ENCODE results near the gene HCN3.
"Not testable (repeated sequence)": the region's sequence is repeated elsewhere in the genome, so short reads cannot be mapped to it uniquely, and the experiment has no call there.

HCN3 gene

GRCh38 chr1:155319536-155319935 lies 42.3 kb downstream of the HCN3 start:
- DNase-seq = no peak

DNA sequence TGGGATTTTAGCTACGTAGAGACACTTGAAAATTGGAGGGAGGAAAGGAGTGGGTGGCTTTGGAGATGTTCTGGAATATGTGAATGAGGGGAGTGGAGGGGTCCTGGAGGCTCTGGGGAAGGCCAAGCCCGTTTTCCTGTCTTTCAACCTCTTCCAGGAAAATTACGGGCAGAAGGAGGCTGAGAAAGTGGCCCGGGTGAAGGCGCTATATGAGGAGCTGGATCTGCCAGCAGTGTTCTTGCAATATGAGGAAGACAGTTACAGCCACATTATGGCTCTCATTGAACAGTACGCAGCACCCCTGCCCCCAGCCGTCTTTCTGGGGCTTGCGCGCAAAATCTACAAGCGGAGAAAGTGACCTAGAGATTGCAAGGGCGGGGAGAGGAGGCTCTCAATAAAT lies 43.0 kb downstream of the HCN3 start:
- no peak for DNase-seq

GRCh38 chr1:155320661-155321617 lies 43.7 kb downstream of the HCN3 start, which contains the start of gene RUSC1:
Gene RUSC1, plus strand, starts transcription at chr1:155320894. Its CDS starts 880 bp downstream, at chr1:155321774.
- peak; percentile 60 for DNase-seq

GRCh38 chr1:155321639-155322503 lies 44.6 kb downstream of the HCN3 start:
- no peak for DNase-seq

DNA sequence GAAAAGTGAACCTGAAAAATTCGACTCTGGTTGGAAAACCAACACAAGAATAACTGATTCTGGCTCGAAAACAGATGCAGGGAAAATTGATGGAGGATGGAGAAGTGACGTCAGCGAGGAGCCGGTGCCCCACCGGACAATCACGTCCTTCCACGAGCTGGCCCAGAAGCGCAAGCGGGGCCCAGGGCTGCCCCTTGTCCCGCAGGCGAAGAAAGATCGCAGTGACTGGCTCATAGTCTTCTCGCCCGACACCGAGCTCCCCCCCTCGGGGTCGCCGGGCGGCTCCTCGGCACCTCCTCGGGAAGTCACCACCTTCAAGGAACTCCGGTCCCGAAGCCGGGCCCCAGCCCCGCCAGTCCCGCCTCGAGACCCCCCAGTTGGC lies 45.3 kb downstream of the HCN3 start:
- no peak for DNase-seq

- DNase-seq = peak; percentile 74
These were observed 45.9 kb downstream of the HCN3 start for GRCh38 chr1:155322953-155323728.

DNA sequence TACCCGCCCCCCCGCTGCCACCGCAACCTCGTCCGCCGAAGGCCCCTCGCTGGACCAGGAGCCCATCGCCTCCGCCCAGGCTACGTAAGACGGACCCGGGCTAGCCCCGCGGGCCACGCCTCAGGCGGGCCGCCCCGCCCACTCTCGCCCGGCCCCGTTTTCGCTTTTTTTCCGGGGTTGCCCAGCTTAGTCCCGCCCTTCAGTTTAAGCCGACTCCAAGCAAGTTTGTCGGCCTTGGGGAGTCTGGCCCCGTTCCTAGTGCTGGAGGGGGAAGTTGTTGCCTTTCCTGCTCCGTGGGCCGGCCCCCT lies 46.4 kb downstream of the HCN3 start:
- peak; percentile 66 for DNase-seq

DNA sequence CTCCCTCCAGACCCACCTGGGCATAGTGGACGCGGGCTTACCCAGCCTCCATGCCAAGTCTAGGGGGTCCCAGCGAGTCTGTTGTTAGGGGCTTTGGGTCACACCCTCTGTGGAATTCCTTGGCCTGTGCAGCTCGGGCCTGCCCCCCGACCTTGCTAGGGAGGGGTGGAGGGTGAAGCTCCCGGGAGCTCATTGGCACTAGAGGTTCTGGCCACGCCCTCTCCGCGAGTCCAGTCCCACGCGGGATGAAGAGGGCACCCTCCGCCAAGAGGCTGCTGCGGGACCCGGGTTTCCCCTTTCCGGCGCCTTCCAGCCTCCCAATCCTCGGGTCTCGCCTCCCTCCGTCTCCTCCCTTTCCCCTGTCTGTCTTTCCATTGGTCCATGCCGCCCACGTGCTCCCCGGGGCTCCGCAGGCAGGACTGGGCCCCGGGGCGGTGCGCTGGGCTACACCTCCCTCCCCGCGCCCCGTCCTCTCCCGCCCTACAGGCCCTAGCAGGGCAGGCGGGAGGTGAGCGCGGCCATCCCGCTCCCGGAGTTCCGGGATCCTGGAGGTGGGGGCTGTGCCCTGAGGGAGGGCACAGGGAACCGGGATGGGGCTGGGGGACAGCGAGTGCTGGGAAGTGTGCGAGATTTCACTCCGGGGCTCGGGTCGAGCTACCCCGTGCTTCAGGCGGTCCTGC lies 46.9 kb downstream of the HCN3 start:
- peak; percentile 77 for DNase-seq

- no peak for DNase-seq
These were observed 47.7 kb downstream of the HCN3 start for GRCh38 chr1:155324717-155325602.

GRCh38 chr1:155325603-155325893 lies 48.3 kb downstream of the HCN3 start:
- no peak for DNase-seq

GRCh38 chr1:155326020-155326526 lies 48.8 kb downstream of the HCN3 start:
- DNase-seq = no peak

DNA sequence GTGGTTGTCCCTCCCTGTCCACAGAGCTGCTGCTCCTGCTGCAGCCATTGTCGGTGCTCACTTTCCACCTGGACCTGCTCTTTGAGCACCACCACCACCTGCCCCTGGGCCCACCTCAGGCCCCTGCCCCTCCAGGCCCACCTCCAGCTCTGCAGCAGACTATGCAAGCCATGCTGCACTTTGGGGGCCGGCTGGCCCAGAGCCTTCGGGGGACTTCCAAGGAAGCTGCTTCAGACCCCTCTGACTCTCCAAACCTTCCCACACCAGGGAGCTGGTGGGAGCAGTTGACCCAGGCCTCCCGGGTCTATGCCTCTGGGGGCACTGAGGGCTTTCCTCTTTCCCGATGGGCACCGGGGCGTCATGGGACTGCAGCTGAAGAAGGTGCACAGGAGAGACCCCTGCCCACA lies 49.4 kb downstream of the HCN3 start:
- DNase-seq = no peak

DNA sequence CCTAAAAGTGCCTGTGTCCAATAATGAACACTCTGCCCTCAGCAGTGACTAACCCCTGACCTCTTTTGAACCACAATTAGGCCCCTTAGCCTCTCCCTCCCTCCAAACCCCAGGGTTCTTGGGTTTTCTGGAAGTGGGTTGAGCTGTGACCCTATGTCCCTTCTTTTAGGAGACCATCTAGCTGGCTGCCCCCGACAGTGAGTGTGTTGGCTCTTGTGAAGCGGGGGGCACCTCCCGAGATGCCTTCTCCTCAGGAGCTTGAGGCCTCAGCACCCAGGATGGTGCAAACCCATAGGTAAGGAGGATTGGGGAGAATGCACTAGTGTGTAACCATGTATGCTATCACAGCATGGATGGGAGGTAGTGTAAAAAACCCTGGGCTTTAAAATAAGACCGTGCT lies 50.7 kb downstream of the HCN3 start:
- DNase-seq = no peak

- not testable (repeated sequence) for DNase-seq
These were observed 51.6 kb downstream of the HCN3 start for GRCh38 chr1:155328856-155329255.

- no peak for DNase-seq
These were observed 52.8 kb downstream of the HCN3 start for GRCh38 chr1:155329980-155330598.

- no peak for DNase-seq
These were observed 57.7 kb downstream of the HCN3 start for GRCh38 chr1:155334962-155335361.
